ENCODE data around the gene ABTB2. TPM values are rescaled to one million over a fixed set of nuclear protein-coding genes. Genes with fewer than 3 reads are reported as not detected.

The ABTB2 gene
- total and polyA plus RNA-seq, 9 of the 15 experiments (the other 6 are each of a cell fraction or from before 2014, with no cell fraction given), result 0.03 to 0.18 (median 0.12) TPM; not detected in 2

GRCh38 chr11:34135439-34135838, 222.4 kb downstream of the ABTB2 start:
- Histone ChIP-seq H2AFZ (ENCODE audit: low read depth, low read length) (no peak overlapping the region), H4K20me1 (replicated peaks; ENCODE audit: control insufficient read depth, insufficient read depth, low read length) (0 out of 2 replicates have a peak, but pooled peaks cover 3% of the 10 kb centered on the region), H3K36me3 (ENCODE audit: control insufficient read depth, insufficient read depth, low read length) (peaks cover 96% of the 10 kb centered on the region), H3K4me3 (no peak overlapping the region), H3K79me2 (ENCODE audit: control insufficient read depth, insufficient read depth, low read length) (no peaks in the 10 kb centered on the region), H3K27me3 (ENCODE audit: control insufficient read depth in 2 of 2, insufficient read depth in 2 of 2, low read length in 2 of 2) (no peaks in the 10 kb centered on the region), H3K4me2 (ENCODE audit: insufficient read depth, low read length) (no peak overlapping the region), H3K4me1 (replicated peaks in 1 of 2; ENCODE audit: control insufficient read depth in 2 of 2, insufficient read depth in 2 of 2, low read length in 2 of 2) (no peaks in the 10 kb centered on the region), H3K9me3 (replicated peaks; ENCODE audit: control insufficient read depth, insufficient read depth, low read depth, low read length) (no peaks in the 10 kb centered on the region), H3K27ac (ENCODE audit: extremely low read depth, low read depth, low read length) (no peak overlapping the region), H3K9ac (ENCODE audit: insufficient read depth in 1 of 2, low read depth in 2 of 2, low read length in 2 of 2) (no peak overlapping the region), H3K9me1 (ENCODE audit: control insufficient read depth, insufficient read depth, low read length) (peaks cover 2% of the 10 kb centered on the region)
- FAIRE-seq, result no peak
- TF ChIP-seq POLR2AphosphoS2 (IDR thresholded peaks at IDR 0.05; ENCODE audit: low read length) (no peak), TCF3 (CRISPR knock-in tag; IDR thresholded peaks at IDR 0.05) (0 out of 2 replicates have a peak, but pooled peaks have one; percentile 11), PHB2 (IDR thresholded peaks at IDR 0.05; ENCODE audit: low read depth) (no peak), FOSL1 (tag; conservative IDR thresholded peaks at IDR 0.05) (peak; percentile 53), CBFA2T3 (IDR thresholded peaks at IDR 0.05) (peak; percentile 48), HES1 (IDR thresholded peaks at IDR 0.05; ENCODE audit: low read depth) (no peak), KDM1A (IDR thresholded peaks at IDR 0.05) (peak in 1 of 2 experiments; percentile 26; a peak in 2 of 4 replicates), ELK3 (CRISPR knock-in tag; IDR thresholded peaks at IDR 0.05) (no peak)
- BruUV-seq (replicated peaks), result no TSS peak
- no peak for DNase-seq (ENCODE audit: extremely low read depth in 1 of 4, low spot score in 3 of 4)
- in situ Hi-C loops (cut with MboI) (no loop called here), intact Hi-C loops (cut with micrococcal nuclease) (no loop called here)
- ATAC-seq, result no peak
- ChIA-PET CTCF (ENCODE audit: low intra/inter-chr PET ratio) (no interaction called here), POLR2A (interaction anchor here (0.6 to 1.3 kb wide), 4 partner anchors 11 to 23 kb away, joined by 3 read pairs; no protein-coding TSS in a partner anchor)
- 93% methylated on average over 3 of the region's 3 CpGs for WGBS (ENCODE audit: insufficient coverage, low coverage, missing lambda C conversion rate)

Measured in K562 (cell line).